Measurements from ENCODE around the gene IL4R.

- TF ChIP-seq JUNB (IDR thresholded peaks at IDR 0.05; ENCODE audit: unreplicated experiment): no peak
- TF ChIP-seq CTCF (conservative IDR thresholded peaks at IDR 0.05; ENCODE audit: low read depth in 2 of 2): no peak
- TF ChIP-seq POLR2AphosphoS5 (IDR thresholded peaks at IDR 0.05; ENCODE audit: low read depth): no peak
Observed at GRCh38 chr16:27400751-27401620, 87.2 kb downstream of the IL4R start.

All from GM23338 (cell line).